ENCODE measurements around the gene AFAP1L1. TPM values are rescaled to one million over a fixed set of nuclear protein-coding genes. Genes with fewer than 3 reads are reported as not detected.

Gene AFAP1L1
- total RNA-seq, 1 experiment from 2014 or later, result 19.6 TPM

DNA sequence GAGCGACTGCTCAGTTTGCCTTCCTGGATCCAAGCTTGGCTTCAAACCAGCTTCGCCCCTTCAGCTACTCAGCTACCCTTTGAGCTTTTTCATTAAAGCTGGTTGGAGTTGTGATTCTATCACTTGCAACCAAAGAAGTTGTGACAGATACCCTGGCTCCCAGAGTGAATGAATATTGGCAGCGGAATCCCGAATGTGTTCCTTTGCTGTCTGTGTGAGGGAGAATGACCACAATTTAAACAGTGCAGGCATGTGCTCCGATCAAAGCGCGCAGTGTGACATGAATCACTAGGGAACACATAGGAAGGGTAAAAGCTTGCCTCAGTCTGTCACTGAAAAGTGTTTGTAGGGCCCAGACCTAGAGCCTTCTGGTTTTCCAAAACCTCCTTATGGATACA, 6.6 kb upstream of the AFAP1L1 start:
- Histone ChIP-seq H3K9ac (ENCODE audit: low read length) (no peak overlapping the region), H3K4me2 (ENCODE audit: low read length) (no peak overlapping the region), H3K4me1 (ENCODE audit: insufficient read depth, low read length) (peaks cover 19% of the 10 kb centered on the region), H3F3A (ENCODE audit: low read length, unreplicated experiment) (no peaks in the 10 kb centered on the region), H4K20me1 (ENCODE audit: low read length) (no peaks in the 10 kb centered on the region), H2AFZ (ENCODE audit: low read length) (no peak overlapping the region), H3K4me3 (ENCODE audit: low read length) (no peak overlapping the region), H3K79me2 (ENCODE audit: low read length) (no peaks in the 10 kb centered on the region), H3K9me3 (ENCODE audit: low read length) (no peaks in the 10 kb centered on the region), H3K27ac (ENCODE audit: low read length) (no peak overlapping the region), H3K27me3 (ENCODE audit: low read length) (no peaks in the 10 kb centered on the region), H3K36me3 (ENCODE audit: low read depth, low read length) (no peaks in the 10 kb centered on the region), H3K9me2 (replicated peaks; ENCODE audit: low read length) (no peaks in the 10 kb centered on the region)
- ATAC-seq (no peak), DNase-seq (no peak)
- no TSS peak for BruUV-seq (replicated peaks)
- intact Hi-C loops (cut with micrococcal nuclease), result loop anchor here (5.0 to 10.0 kb wide), 5 partner anchors 60 to 438 kb away; partner anchors contain the start of gene ADRB2
- ChIA-PET CTCF (interaction anchor here (0.5 to 2.4 kb wide), 15 partner anchors 33 to 300 kb away, joined by 3 to 29 read pairs (median 4); no protein-coding TSS in a partner anchor), POLR2A (ENCODE audit: unreplicated experiment) (interaction anchor here (1.1 kb wide), 1 partner anchor 439 kb away, joined by 6 read pairs; the partner anchor contains the start of gene ADRB2)
- TF ChIP-seq EZH2 (IDR thresholded peaks at IDR 0.05; ENCODE audit: low read length, unreplicated experiment) (no peak), EZH2phosphoT487 (IDR thresholded peaks at IDR 0.05; ENCODE audit: borderline replicate concordance, low read length) (no peak), CTCF (conservative IDR thresholded peaks at IDR 0.05; ENCODE audit: low read depth, low read length) (no peak)

- Histone ChIP-seq H3K4me3 (ENCODE audit: low read length) (no peak overlapping the region), H3K79me2 (ENCODE audit: low read length) (no peaks in the 10 kb centered on the region), H3K36me3 (ENCODE audit: low read depth, low read length) (no peaks in the 10 kb centered on the region), H4K20me1 (ENCODE audit: low read length) (no peaks in the 10 kb centered on the region), H3K9me3 (ENCODE audit: low read length) (no peaks in the 10 kb centered on the region), H3K4me1 (ENCODE audit: insufficient read depth, low read length) (peaks cover 19% of the 10 kb centered on the region), H3K9ac (ENCODE audit: low read length) (no peak overlapping the region), H3K27me3 (ENCODE audit: low read length) (no peaks in the 10 kb centered on the region), H2AFZ (ENCODE audit: low read length) (no peak overlapping the region), H3K9me2 (replicated peaks; ENCODE audit: low read length) (no peaks in the 10 kb centered on the region), H3K4me2 (ENCODE audit: low read length) (no peak overlapping the region), H3F3A (ENCODE audit: low read length, unreplicated experiment) (no peaks in the 10 kb centered on the region), H3K27ac (ENCODE audit: low read length) (no peak overlapping the region)
- ATAC-seq, result peak; percentile 16
- BruUV-seq (replicated peaks), result no TSS peak
- CTCF ChIA-PET, result interaction anchor here (0.5 to 2.4 kb wide), 13 partner anchors 33 to 230 kb away, joined by 3 to 29 read pairs (median 4); no protein-coding TSS in a partner anchor
- intact Hi-C loops (cut with micrococcal nuclease), result loop anchor here (5.0 to 10.0 kb wide), 5 partner anchors 59 to 438 kb away; partner anchors contain the start of gene ADRB2
- TF ChIP-seq EZH2phosphoT487 (IDR thresholded peaks at IDR 0.05; ENCODE audit: borderline replicate concordance, low read length) (no peak), CTCF (conservative IDR thresholded peaks at IDR 0.05; ENCODE audit: low read depth, low read length) (peak; percentile 89), EZH2 (IDR thresholded peaks at IDR 0.05; ENCODE audit: low read length, unreplicated experiment) (no peak)
- peak; percentile 75 for DNase-seq
- POLR2A ChIA-PET (ENCODE audit: unreplicated experiment), result interaction anchor here (0.5 to 1.1 kb wide), 2 partner anchors 8 to 439 kb away, joined by 3 to 6 read pairs; partner anchors contain the start of gene ADRB2
These were observed 6.1 kb upstream of the AFAP1L1 start for GRCh38 chr5:149265597-149265996.
